H1 (cell line): ENCODE measurements around the gene NABP2. TPM values are rescaled to one million over a fixed set of nuclear protein-coding genes. Genes with fewer than 3 reads are reported as not detected.
"Not testable (repeated sequence)": the region's sequence is repeated elsewhere in the genome, so short reads cannot be mapped to it uniquely, and the experiment has no call there.

Source experiments
- CTCF ChIA-PET: fragments of 300-600 bp; sonication (Branson Sonifier 250); formaldehyde crosslinking; loops from one replicate; lab custom pipeline; 2021; ENCODE audit not compliant: partially characterized antibody; lab: Charles Lee
- POLR2A ChIA-PET: fragments of 300-600 bp; sonication (Branson Sonifier 250); formaldehyde crosslinking; loops from one replicate; lab custom pipeline; 2021; ENCODE audit warnings: inconsistent platforms; ENCODE audit not compliant: partially characterized antibody; lab: Charles Lee
- DNase-seq, 2 experiments: peaks; one replicate each; pipeline versions ENCODE4 v3.0.0 to v3.0.0-alpha.2; 2010 to 2022; ENCODE audit warnings: low spot score in 2 of 2, low read depth in 1 of 2, mixed read lengths in 1 of 2
- FAIRE-seq: peaks from 2 replicates; lab custom pipeline; 2011; peaks lifted over from hg19 to GRCh38; lab: Jason Lieb, UNC
- H2AFZ ChIP-seq: 2 replicates; pipeline ENCODE4 v1.8.1; 2012; ENCODE audit warnings: low read length, inconsistent platforms
- H2AK5ac ChIP-seq: 2 replicates; pipeline ENCODE4 v1.6.1; 2013; ENCODE audit warnings: low read depth, low read length
- H2BK120ac ChIP-seq: replicated peaks from 2 replicates; pipeline ENCODE3; 2013; ENCODE audit warnings: low read depth, low read length, inconsistent platforms
- H2BK12ac ChIP-seq: 2 replicates; pipeline ENCODE4 v1.6.1; 2013; ENCODE audit warnings: low read depth, low read length
- H2BK15ac ChIP-seq: 2 replicates; pipeline ENCODE4 v1.6.1; 2013; ENCODE audit warnings: low read length
- H2BK20ac ChIP-seq: 2 replicates; pipeline ENCODE4 v1.6.1; 2013; ENCODE audit warnings: low read length
- H2BK5ac ChIP-seq: 2 replicates; pipeline ENCODE4 v1.6.1; 2013; ENCODE audit warnings: low read depth, low read length
- H3K14ac ChIP-seq: 2 replicates; pipeline ENCODE4 v1.6.1; 2013; ENCODE audit warnings: inconsistent platforms; ENCODE audit not compliant: insufficient read length
- H3K18ac ChIP-seq: 2 replicates; pipeline ENCODE4 v1.6.1; 2013; ENCODE audit warnings: low read length; ENCODE audit errors: extremely low read depth
- H3K23ac ChIP-seq: 2 replicates; pipeline ENCODE4 v1.6.1; 2013; ENCODE audit warnings: inconsistent platforms; ENCODE audit not compliant: insufficient read length
- H3K23me2 ChIP-seq: 2 replicates; pipeline ENCODE4 v1.6.1; 2013; ENCODE audit warnings: low read depth, low read length
- H3K27ac ChIP-seq: 2 replicates; pipeline ENCODE4 v1.6.1; 2011; ENCODE audit warnings: low read depth, low read length, inconsistent platforms
- H3K27me3 ChIP-seq, 4 experiments: replicated peaks in 1 of 4; 1 replicate in 1 of 4; 2 replicates in 3 of 4; pipeline versions ENCODE4 v1.6.1 to v1.8.1; 2011 to 2013; ENCODE audit warnings: low read length in 3 of 4, mild to moderate bottlenecking in 3 of 4, inconsistent platforms in 2 of 4, mixed read lengths in 2 of 4, moderate library complexity in 1 of 4; ENCODE audit not compliant: control insufficient read depth in 3 of 4, insufficient read depth in 3 of 4; ENCODE audit errors: extremely low read depth in 1 of 4
- H3K36me3 ChIP-seq, 4 experiments: 2 replicates each; pipeline versions ENCODE4 v1.6.1 to v1.8.1; 2011 to 2013; ENCODE audit warnings: mild to moderate bottlenecking in 4 of 4, low read length in 3 of 4, moderate library complexity in 2 of 4, control low read depth in 1 of 4, inconsistent platforms in 1 of 4; ENCODE audit not compliant: insufficient read depth in 4 of 4, control insufficient read depth in 2 of 4
- H3K4ac ChIP-seq: replicated peaks from 2 replicates; pipeline ENCODE3; 2013; ENCODE audit warnings: low read length, low read depth, mixed read lengths, inconsistent platforms; ENCODE audit not compliant: insufficient read length
- H3K4me1 ChIP-seq, 4 experiments: replicated peaks in 1 of 4; 1 replicate in 1 of 4; 2 replicates in 3 of 4; pipeline versions ENCODE4 v1.6.1 to v1.8.1; 2011 to 2013; ENCODE audit warnings: low read length in 3 of 4, inconsistent platforms in 2 of 4, mixed read lengths in 1 of 4; ENCODE audit not compliant: insufficient read depth in 4 of 4, control insufficient read depth in 3 of 4
- H3K4me2 ChIP-seq, 2 experiments: 2 replicates each; pipeline versions ENCODE4 v1.6.1 to v1.8.1; 2011 to 2013; ENCODE audit warnings: low read depth in 2 of 2, low read length in 2 of 2, control low read depth in 1 of 2, inconsistent platforms in 1 of 2, mild to moderate bottlenecking in 1 of 2; ENCODE audit not compliant: insufficient read depth in 1 of 2
- H3K4me3 ChIP-seq, 4 experiments: fragments of 200-600, 300-600 bp in 1 of 4; sonication (generic), shearing (Covaris generic), sonication (Bioruptor Twin) in 1 of 4; 2 replicates each; pipeline versions ENCODE4 v1.5.1 to v1.8.1; 2011 to 2016; ENCODE audit warnings: low read length in 4 of 4, low read depth in 3 of 4, control low read depth in 2 of 4, inconsistent platforms in 2 of 4, mild to moderate bottlenecking in 2 of 4, mixed read lengths in 1 of 4, moderate library complexity in 1 of 4; ENCODE audit not compliant: insufficient read depth in 2 of 4; ENCODE audit errors: extremely low read depth in 1 of 4
- H3K56ac ChIP-seq: replicated peaks from 2 replicates; pipeline ENCODE3; 2013; ENCODE audit warnings: low read depth, mild to moderate bottlenecking, mixed read lengths, low read length, inconsistent platforms; ENCODE audit not compliant: insufficient read length
- H3K79me1 ChIP-seq: 2 replicates; pipeline ENCODE4 v1.6.1; 2013; ENCODE audit warnings: low read depth, low read length, control low read depth
- H3K79me2 ChIP-seq, 2 experiments: 2 replicates each; pipeline versions ENCODE4 v1.6.1 to v1.8.1; 2012 to 2013; ENCODE audit warnings: low read length in 2 of 2, mild to moderate bottlenecking in 2 of 2, inconsistent platforms in 1 of 2; ENCODE audit not compliant: insufficient read depth in 2 of 2, control insufficient read depth in 1 of 2
- H3K9ac ChIP-seq, 4 experiments: replicated peaks in 1 of 4; 1 replicate in 1 of 4; 2 replicates in 3 of 4; pipeline versions ENCODE4 v1.6.1 to v1.8.1; 2011 to 2013; ENCODE audit warnings: low read depth in 3 of 4, low read length in 3 of 4, control low read depth in 2 of 4, mild to moderate bottlenecking in 2 of 4, moderate library complexity in 2 of 4, inconsistent platforms in 1 of 4; ENCODE audit errors: extremely low read depth in 1 of 4
- H3K9me3 ChIP-seq, 2 experiments: 2 replicates each; pipeline versions ENCODE4 v1.6.1 to v1.8.1; 2012 to 2013; ENCODE audit warnings: mild to moderate bottlenecking in 2 of 2, moderate library complexity in 2 of 2, control low read depth in 1 of 2, inconsistent platforms in 1 of 2, low read depth in 1 of 2, low read length in 1 of 2, mixed read lengths in 1 of 2; ENCODE audit not compliant: insufficient read depth in 2 of 2
- H4K20me1 ChIP-seq, 2 experiments: replicated peaks in 1 of 2; 2 replicates each; pipeline versions ENCODE3 to v1.8.1; 2011 to 2013; ENCODE audit warnings: inconsistent platforms in 2 of 2, low read length in 2 of 2, mild to moderate bottlenecking in 1 of 2; ENCODE audit not compliant: insufficient read depth in 2 of 2, control insufficient read depth in 1 of 2
- H4K5ac ChIP-seq: 2 replicates; pipeline ENCODE4 v1.6.1; 2013; ENCODE audit warnings: low read length, low read depth, mixed read lengths, inconsistent platforms; ENCODE audit not compliant: insufficient read length
- H4K8ac ChIP-seq: 2 replicates; pipeline ENCODE4 v1.8.0; 2013; ENCODE audit warnings: mild to moderate bottlenecking, moderate library complexity, low read length, inconsistent platforms; ENCODE audit not compliant: insufficient read depth; ENCODE audit errors: extremely low read depth
- H4K91ac ChIP-seq: replicated peaks from 2 replicates; pipeline ENCODE3; 2013; ENCODE audit warnings: low read length, mixed read lengths, inconsistent platforms; ENCODE audit not compliant: insufficient read length
- WGBS, 2 experiments: shearing (Covaris generic) in 1 of 2; methylation state at CpG; one replicate each; pipeline versions ENCODE4 v1.1.6 to v1.1.7; 2013 to 2015; ENCODE audit warnings: low lambda C conversion rate in 2 of 2, mixed read lengths in 2 of 2, inconsistent platforms in 1 of 2, low coverage in 1 of 2, missing lambda C conversion rate in 1 of 2; ENCODE audit not compliant: insufficient replicate concordance in 2 of 2, insufficient coverage in 1 of 2, insufficient read length in 1 of 2; ENCODE audit errors: extremely low coverage in 1 of 2, missing lambda C conversion rate in 1 of 2; 5-methylcytosine and 5-hydroxymethylcytosine counted together
- polyA plus RNA-seq, 7 experiments: library from polyadenylated mRNA; depleted of rRNA in 3 of 7; stranded (reverse) in 5 of 7; unstranded in 2 of 7; fragments of >200 nt in 5 of 7; fragments of 200-250 nt in 2 of 7; gene quantifications; 1 replicate in 5 of 7; 2 replicates in 1 of 7; 4 replicates in 1 of 7; pipeline versions ENCODE4 v1.2.1 to v1.2.3, GENCODE V29; 2011 to 2013; ENCODE audit warnings: missing spikeins in 2 of 7, mixed read lengths in 2 of 7
- total RNA-seq: library from RNA; stranded (reverse); fragmentation: NEBNext Ultra II Directional; extraction: Animal tissue kit (Norgen Biotek cat#: 25700); gene quantifications from 2 replicates; pipeline ENCODE4 v1.2.1, GENCODE V29; 2021
- TF ChIP-seq, protein P1 (sequence below), 3 experiments: IDR thresholded peaks; 1 replicate in 2 of 3; 2 replicates in 1 of 3; pipeline versions ENCODE4 v1.5.1 to v1.6.1; 2011; ENCODE audit warnings: low read length in 3 of 3, mild to moderate bottlenecking in 3 of 3, inconsistent platforms in 2 of 3, low read depth in 1 of 3, moderate library complexity in 1 of 3; ENCODE audit not compliant: insufficient read depth in 1 of 3; ENCODE audit errors: control extremely low read depth in 1 of 3

The NABP2 gene
- total and polyA plus RNA-seq, 2 of the 8 experiments (the other 6 are each of a cell fraction or from before 2014, with no cell fraction given): 58.1 to 67.5 TPM

DNA sequence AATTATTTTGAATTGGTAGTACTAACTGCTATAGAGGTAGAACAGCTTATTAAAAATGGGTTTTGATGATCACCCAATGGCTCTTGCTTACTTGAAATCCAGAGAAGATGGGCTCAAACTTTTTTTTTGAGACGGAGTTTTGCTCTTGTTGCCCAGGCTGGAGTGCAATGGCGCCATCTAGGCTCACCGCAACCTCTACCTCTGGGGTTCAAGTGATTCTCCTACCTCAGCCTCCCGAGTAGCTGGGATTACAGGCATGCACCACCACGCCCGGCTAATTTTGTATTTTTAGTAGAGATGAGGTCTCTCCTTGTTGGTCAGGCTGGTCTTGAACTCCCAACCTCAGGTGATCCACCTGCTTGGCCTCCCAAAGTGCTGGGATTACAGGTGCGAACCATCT lies 38.8 kb downstream of the NABP2 start:
- not testable (repeated sequence) for H3K79me2 ChIP-seq, H2BK20ac ChIP-seq, H3K4ac ChIP-seq, H4K5ac ChIP-seq, H3K56ac ChIP-seq, H2BK5ac ChIP-seq, H3K9me3 ChIP-seq, H3K27ac ChIP-seq, H4K91ac ChIP-seq, H2BK120ac ChIP-seq, H3K27me3 ChIP-seq, H4K8ac ChIP-seq, DNase-seq, H4K20me1 ChIP-seq, H2BK12ac ChIP-seq, FAIRE-seq, H3K14ac ChIP-seq, H2AFZ ChIP-seq, H3K9ac ChIP-seq, H3K79me1 ChIP-seq, H3K4me3 ChIP-seq, H3K23ac ChIP-seq, H3K36me3 ChIP-seq, H2BK15ac ChIP-seq, H2AK5ac ChIP-seq
- POLR2A ChIA-PET: interaction anchor here (0.8 to 1.9 kb wide), 5 partner anchors 32 to 78 kb away, joined by 3 to 6 read pairs (median 4); partner anchors contain the start of genes CS and RNF41
- 82% methylated on average over 7 of the region's 7 CpGs; no CpG with 5 or more reads in 1 of the 2 experiments for WGBS, 2 experiments
- CTCF ChIA-PET: interaction anchor here (0.6 to 1.5 kb wide), 12 partner anchors 9 to 1504 kb away, joined by 3 to 7 read pairs (median 4); partner anchors contain the start of gene CYP27B1
- H3K4me1 ChIP-seq: peaks cover 0 to 13% (median 5%) of the 10 kb centered on the region in 4 experiments; a peak in 5 of 7 replicates
- peaks cover 10% of the 10 kb centered on the region; the same call in 1 of the 2 replicates for H3K23me2 ChIP-seq
- TF ChIP-seq, protein P1, sequence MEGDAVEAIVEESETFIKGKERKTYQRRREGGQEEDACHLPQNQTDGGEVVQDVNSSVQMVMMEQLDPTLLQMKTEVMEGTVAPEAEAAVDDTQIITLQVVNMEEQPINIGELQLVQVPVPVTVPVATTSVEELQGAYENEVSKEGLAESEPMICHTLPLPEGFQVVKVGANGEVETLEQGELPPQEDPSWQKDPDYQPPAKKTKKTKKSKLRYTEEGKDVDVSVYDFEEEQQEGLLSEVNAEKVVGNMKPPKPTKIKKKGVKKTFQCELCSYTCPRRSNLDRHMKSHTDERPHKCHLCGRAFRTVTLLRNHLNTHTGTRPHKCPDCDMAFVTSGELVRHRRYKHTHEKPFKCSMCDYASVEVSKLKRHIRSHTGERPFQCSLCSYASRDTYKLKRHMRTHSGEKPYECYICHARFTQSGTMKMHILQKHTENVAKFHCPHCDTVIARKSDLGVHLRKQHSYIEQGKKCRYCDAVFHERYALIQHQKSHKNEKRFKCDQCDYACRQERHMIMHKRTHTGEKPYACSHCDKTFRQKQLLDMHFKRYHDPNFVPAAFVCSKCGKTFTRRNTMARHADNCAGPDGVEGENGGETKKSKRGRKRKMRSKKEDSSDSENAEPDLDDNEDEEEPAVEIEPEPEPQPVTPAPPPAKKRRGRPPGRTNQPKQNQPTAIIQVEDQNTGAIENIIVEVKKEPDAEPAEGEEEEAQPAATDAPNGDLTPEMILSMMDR (IDR thresholded peaks at IDR 0.05; ENCODE audit: control extremely low read depth in 1 of 3, insufficient read depth in 1 of 3, low read depth in 1 of 3, low read length in 3 of 3): peak in 1 of 3 experiments; percentile 24; a peak in 1 of 4 replicates
- TF ChIP-seq, all 59 proteins: peak for 1; not testable (repeated sequence) for 58
- H3K18ac ChIP-seq, H3K4me2 ChIP-seq: not testable (repeated sequence)
